ENCODE measurements around the gene DIS3L2. TPM values are rescaled to one million over a fixed set of nuclear protein-coding genes. Genes with fewer than 3 reads are reported as not detected.
"Not testable (repeated sequence)": the region's sequence is repeated elsewhere in the genome, so short reads cannot be mapped to it uniquely, and the experiment has no call there.

Gene DIS3L2
- total RNA-seq, 2 donors from 2014 or later = 19.6 to 22.1 TPM

DNA sequence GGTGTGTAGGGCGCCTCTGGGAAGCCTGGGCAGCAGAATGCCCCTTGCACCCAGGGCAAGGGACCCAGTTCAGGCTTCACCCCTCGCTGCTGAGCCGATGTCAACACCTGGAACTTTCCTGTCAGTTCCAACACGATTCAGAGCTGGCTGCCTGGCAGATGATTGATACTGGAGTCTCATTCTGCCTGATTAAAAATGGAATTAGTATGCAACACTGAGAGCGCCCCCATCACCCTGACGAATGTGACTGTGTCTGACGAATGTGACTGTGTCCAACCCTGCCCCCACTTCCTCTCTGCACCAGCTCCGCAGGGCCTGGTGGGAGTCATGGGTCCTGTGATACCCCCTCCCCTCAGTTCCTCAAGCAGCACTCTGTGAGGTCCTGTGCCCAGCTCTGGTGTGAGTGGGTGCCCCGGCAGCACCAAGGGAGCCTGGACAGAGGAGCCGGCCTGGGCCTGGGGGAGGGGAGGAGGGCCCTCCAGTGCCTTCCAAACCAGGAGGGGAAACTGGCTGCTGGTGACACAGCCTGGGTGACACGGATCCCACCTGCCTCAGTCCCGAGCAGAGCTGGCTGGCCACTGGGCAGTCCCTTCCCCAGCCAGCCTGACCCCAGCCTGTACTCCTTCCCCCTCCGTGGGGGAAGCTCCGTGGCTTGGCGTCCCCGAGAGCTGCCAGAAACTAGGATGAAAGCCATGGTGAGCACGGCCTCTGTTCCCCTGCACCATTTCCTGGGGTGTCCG lies 375.6 kb downstream of the DIS3L2 start:
- no peak overlapping the region for H3K27ac ChIP-seq
- TF ChIP-seq CTCF (IDR thresholded peaks at IDR 0.05) = no peak
- no peak overlapping the region for H3K4me3 ChIP-seq
- no peaks in the 10 kb centered on the region for H3K4me1 ChIP-seq
- no peak for DNase-seq (ENCODE audit: low spot score)
- no peaks in the 10 kb centered on the region for H3K9me3 ChIP-seq
- no peaks in the 10 kb centered on the region for H3K27me3 ChIP-seq
- no peaks in the 10 kb centered on the region for H3K36me3 ChIP-seq

DNA sequence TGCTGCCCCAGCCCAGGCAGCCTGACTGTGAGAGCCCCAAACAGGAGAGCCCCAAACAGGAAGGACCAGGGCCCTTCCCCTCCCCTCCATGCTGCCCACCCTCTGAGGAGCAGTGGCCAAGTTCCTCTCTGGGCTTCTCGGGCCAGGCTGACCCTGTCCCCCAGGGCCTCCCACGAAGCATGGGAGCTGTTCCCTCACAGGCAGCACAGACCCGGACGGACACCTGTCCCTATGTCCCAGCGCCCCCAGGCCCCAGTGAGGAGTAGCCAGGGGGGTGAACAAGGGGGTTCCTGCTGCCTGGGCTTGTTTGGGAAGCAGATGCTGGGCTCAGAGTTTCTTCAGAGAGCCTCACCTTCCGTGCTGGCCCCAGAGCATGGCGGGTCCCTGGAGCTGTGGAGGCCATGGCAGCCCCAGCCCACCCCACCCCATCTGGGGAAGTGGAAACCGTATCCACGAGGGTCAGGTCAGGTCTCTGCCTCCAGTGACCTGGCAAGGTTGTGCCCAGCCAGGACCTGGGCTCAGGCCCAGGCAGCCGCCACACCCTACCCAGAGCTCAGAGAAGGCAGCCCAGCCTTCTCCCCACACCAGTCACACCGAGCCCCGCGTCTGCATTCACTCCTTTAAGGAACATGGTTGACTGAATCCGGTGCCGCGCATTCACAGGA lies 376.7 kb downstream of the DIS3L2 start:
- H3K36me3 ChIP-seq; DNase-seq (ENCODE audit: low spot score); H3K4me3 ChIP-seq; H3K27ac ChIP-seq; H3K4me1 ChIP-seq; H3K27me3 ChIP-seq; H3K9me3 ChIP-seq: not testable (repeated sequence)

DNA sequence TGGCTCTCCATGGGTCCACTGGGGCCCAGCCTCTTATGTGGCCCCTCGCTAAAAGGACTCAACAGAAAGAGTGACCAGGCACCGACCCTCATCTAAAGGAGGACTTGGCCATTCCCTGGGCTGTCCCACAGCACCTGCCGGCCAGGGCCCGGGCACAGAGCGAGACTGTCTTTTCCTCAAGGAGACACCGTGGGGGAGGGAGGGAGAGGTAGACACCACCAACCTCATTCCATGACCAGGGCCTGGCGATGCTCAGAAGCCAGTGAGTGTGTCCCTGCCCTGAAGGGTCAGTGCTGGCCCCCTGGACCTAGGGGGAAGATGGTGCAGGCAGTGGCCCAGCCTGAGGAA lies 377.2 kb downstream of the DIS3L2 start:
- DNase-seq (ENCODE audit: low spot score) = no peak
- Histone ChIP-seq H3K27ac (no peak overlapping the region), H3K9me3 (no peaks in the 10 kb centered on the region), H3K4me3 (no peak overlapping the region), H3K4me1 (no peaks in the 10 kb centered on the region), H3K27me3 (no peaks in the 10 kb centered on the region), H3K36me3 (no peaks in the 10 kb centered on the region)
- TF ChIP-seq CTCF (IDR thresholded peaks at IDR 0.05) = no peak

GRCh38 chr2:232339121-232340081 lies 377.9 kb downstream of the DIS3L2 start:
- Histone ChIP-seq H3K27me3 (no peaks in the 10 kb centered on the region), H3K36me3 (no peaks in the 10 kb centered on the region), H3K27ac (no peak overlapping the region), H3K9me3 (no peaks in the 10 kb centered on the region), H3K4me3 (no peak overlapping the region), H3K4me1 (no peaks in the 10 kb centered on the region)
- no peak for TF ChIP-seq CTCF (IDR thresholded peaks at IDR 0.05)
- DNase-seq (ENCODE audit: low spot score) = no peak

- no peak for TF ChIP-seq CTCF (IDR thresholded peaks at IDR 0.05)
- Histone ChIP-seq H3K9me3 (no peaks in the 10 kb centered on the region), H3K27ac (no peak overlapping the region), H3K36me3 (no peaks in the 10 kb centered on the region), H3K27me3 (no peaks in the 10 kb centered on the region), H3K4me1 (no peaks in the 10 kb centered on the region), H3K4me3 (no peak overlapping the region)
- DNase-seq (ENCODE audit: low spot score) = no peak
Observed at GRCh38 chr2:232340171-232340935, 378.8 kb downstream of the DIS3L2 start.
